Adrenal gland (tissue), 12 donors: Measurements from ENCODE around the gene PLRG1. TPM values are rescaled to one million over a fixed set of nuclear protein-coding genes. Genes with fewer than 3 reads are reported as not detected.

Experiments used
- DNase-seq, 7 donors: peaks; one replicate each; pipeline ENCODE4 v3.0.0-alpha.2; 2019 to 2020
- H3K27ac ChIP-seq, 5 donors: fragments of 200-600 bp; sonication (generic) in 4 of 5; 1 replicate in 3 of 5; 2 replicates in 2 of 5; pipeline versions ENCODE4 v1.5.1 to v1.8.0; 2016 to 2020; ENCODE audit warnings: mild to moderate bottlenecking in 1 of 5
- H3K27me3 ChIP-seq: fragments of 200-600 bp; 2 replicates; pipeline ENCODE4 v1.8.0; 2021
- H3K36me3 ChIP-seq, 2 donors: fragments of 200-600 bp; replicated peaks in 1 of 2; 1 replicate in 1 of 2; 2 replicates in 1 of 2; pipeline versions ENCODE4 v1.5.1 to v1.8.0; 2018 to 2022
- H3K4me1 ChIP-seq, 2 donors: fragments of 200-600 bp; replicated peaks in 1 of 2; 1 replicate in 1 of 2; 2 replicates in 1 of 2; pipeline versions ENCODE4 v1.5.1 to v1.8.0; 2018 to 2021
- H3K4me3 ChIP-seq, 4 donors: fragments of 200-600 bp; sonication (generic) in 3 of 4; one replicate each; pipeline ENCODE4 v1.5.1; 2016 to 2018
- H3K9me3 ChIP-seq, 3 donors: fragments of 200-600 bp; sonication (generic) in 1 of 3; replicated peaks in 1 of 3; 1 replicate in 2 of 3; 2 replicates in 1 of 3; pipeline versions ENCODE4 v1.5.1 to v1.8.0; 2016 to 2021
- POLR2A ChIP-seq, 2 donors: fragments of 450-650 bp; IDR thresholded peaks; one replicate each; pipeline ENCODE4 v1.6.1; 2017; ENCODE audit warnings: antibody characterized with exemption in 2 of 2, mild to moderate bottlenecking in 2 of 2, moderate library complexity in 1 of 2
- WGBS, 4 donors: extraction: QIAGEN DNeasy Blood & Tissue Kit in 2 of 4; methylation state at CpG; one replicate each; pipeline versions ENCODE4 v1.1.5 to v1.1.7; 2013 to 2017; 5-methylcytosine and 5-hydroxymethylcytosine counted together
- intact Hi-C, 2 donors: fragments of 100-400 bp; cut with DNase I; formaldehyde crosslinking; loops; one replicate each; pipeline versions ENCODE4 v1.14.1 to v1.15.0; 2022 to 2023
- polyA plus RNA-seq, 3 donors: library from polyadenylated mRNA; stranded (reverse); fragments of 200-250 nt in 2 of 3; fragments of 350-450 nt in 1 of 3; fragmentation: Illumina TruSeq in 1 of 3; extraction: RNeasy Lipid Tissue Mini Kit (QIAGEN cat#74804) in 1 of 3; gene quantifications; one replicate each; pipeline ENCODE4 v1.2.3, GENCODE V29; 2013 to 2014
- total RNA-seq, 9 donors: library from RNA; depleted of rRNA in 4 of 9; stranded (reverse); fragments of >200 nt in 4 of 9; fragments of 120-200 nt in 1 of 9; fragmentation: NEBNext Ultra II Directional in 1 of 9; extraction: Animal tissue kit (Norgen Biotek cat#: 25700) in 1 of 9; gene quantifications; one replicate each; pipeline versions ENCODE4 v1.1.0 to v1.2.4, GENCODE V29; 2013 to 2023
- TF ChIP-seq, protein P1 (sequence below), 6 experiments: fragments of 450-650 bp in 4 of 6; fragments of 200-600 bp in 2 of 6; sonication (generic) in 1 of 6; IDR thresholded peaks; 1 replicate in 5 of 6; 2 replicates in 1 of 6; pipeline versions ENCODE4 v1.5.1 to v1.8.0; 2016 to 2021; ENCODE audit warnings: antibody characterized with exemption in 6 of 6, mild to moderate bottlenecking in 2 of 6, moderate library complexity in 1 of 6
- donor health status: healthy with polysubstance abuse.
- donor health status: Bipolar disorder and iron deficiency.
- donor health status: DM: yes; HTN: yes; CAD: no.
- donor health status: DM: no; HTN: no; CAD: no.
- donor health status: DM: no; HTN: no; CAD: no.
- donor health status: DM: yes; HTN: yes; CAD: no.

The PLRG1 gene
- total and polyA plus RNA-seq, 12 donors: 37.2 to 71.4 (median 54.3) TPM

- Histone ChIP-seq H3K27ac (no peak overlapping the region), H3K4me1 (no peaks in the 10 kb centered on the region), H3K27me3 (no peaks in the 10 kb centered on the region), H3K9me3 (no peaks in the 10 kb centered on the region), H3K36me3 (no peaks in the 10 kb centered on the region), H3K4me3 (no peak overlapping the region)
- no peak for DNase-seq
- intact Hi-C loops: loop anchor here in 1 of 2 donors (10.0 kb wide), 1 partner anchor 123 kb away; no protein-coding TSS in a partner anchor
- WGBS, 4 donors: 72 to 84% (median 76%) methylated on average over 4 of the region's 4 CpGs
- TF ChIP-seq, protein P1, sequence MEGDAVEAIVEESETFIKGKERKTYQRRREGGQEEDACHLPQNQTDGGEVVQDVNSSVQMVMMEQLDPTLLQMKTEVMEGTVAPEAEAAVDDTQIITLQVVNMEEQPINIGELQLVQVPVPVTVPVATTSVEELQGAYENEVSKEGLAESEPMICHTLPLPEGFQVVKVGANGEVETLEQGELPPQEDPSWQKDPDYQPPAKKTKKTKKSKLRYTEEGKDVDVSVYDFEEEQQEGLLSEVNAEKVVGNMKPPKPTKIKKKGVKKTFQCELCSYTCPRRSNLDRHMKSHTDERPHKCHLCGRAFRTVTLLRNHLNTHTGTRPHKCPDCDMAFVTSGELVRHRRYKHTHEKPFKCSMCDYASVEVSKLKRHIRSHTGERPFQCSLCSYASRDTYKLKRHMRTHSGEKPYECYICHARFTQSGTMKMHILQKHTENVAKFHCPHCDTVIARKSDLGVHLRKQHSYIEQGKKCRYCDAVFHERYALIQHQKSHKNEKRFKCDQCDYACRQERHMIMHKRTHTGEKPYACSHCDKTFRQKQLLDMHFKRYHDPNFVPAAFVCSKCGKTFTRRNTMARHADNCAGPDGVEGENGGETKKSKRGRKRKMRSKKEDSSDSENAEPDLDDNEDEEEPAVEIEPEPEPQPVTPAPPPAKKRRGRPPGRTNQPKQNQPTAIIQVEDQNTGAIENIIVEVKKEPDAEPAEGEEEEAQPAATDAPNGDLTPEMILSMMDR (IDR thresholded peaks at IDR 0.05): no peak
- no peak for TF ChIP-seq POLR2A (IDR thresholded peaks at IDR 0.05)
These were observed 32.6 kb downstream of the PLRG1 start for GRCh38 chr4:154517591-154517990.

DNA sequence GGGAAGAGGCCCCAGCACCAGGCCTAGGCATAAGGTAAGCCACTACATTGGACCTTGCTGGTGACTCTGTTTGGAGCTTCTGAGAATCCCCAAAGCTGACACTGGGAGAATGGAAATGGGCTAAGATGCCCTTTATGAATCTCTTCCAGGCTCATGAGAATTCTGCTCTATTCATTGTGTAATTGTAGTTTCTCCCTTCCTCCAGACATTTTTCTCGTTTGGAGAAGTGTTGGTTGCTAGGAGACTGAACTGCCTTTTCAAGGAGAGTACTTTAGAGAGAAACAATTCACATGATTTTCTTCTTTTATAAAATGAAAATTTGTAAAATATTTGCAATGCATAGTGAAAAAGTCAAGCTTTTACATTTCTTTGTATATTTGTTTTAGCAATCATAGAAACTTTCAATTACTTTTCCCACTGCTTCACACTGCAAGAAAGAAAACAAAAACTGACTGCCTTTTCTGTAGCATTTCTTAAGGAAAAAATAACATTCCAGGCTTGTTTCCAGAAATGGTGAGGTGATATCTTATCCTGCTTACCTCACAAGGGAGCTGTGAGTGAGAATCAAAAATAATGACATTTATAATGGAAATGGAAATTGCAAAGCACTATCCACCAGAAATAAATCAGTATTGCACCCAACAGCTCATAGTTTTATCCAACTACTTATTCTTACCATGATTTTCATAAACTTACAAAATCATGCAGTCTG is 33.7 kb downstream of the PLRG1 start:
- WGBS, 4 donors: 5 to 25% (median 17%) methylated on average over 1 of the region's 1 CpG
- H3K4me3 ChIP-seq: no peak overlapping the region
- H3K4me1 ChIP-seq: no peaks in the 10 kb centered on the region
- TF ChIP-seq, protein P1 (IDR thresholded peaks at IDR 0.05): no peak
- TF ChIP-seq POLR2A (IDR thresholded peaks at IDR 0.05): no peak
- intact Hi-C loops: loop anchor here in 1 of 2 donors (10.0 kb wide), 1 partner anchor 122 kb away; no protein-coding TSS in a partner anchor
- H3K36me3 ChIP-seq: no peaks in the 10 kb centered on the region
- no peaks in the 10 kb centered on the region for H3K9me3 ChIP-seq
- H3K27ac ChIP-seq: no peak overlapping the region
- DNase-seq: no peak
- H3K27me3 ChIP-seq: no peaks in the 10 kb centered on the region

DNA sequence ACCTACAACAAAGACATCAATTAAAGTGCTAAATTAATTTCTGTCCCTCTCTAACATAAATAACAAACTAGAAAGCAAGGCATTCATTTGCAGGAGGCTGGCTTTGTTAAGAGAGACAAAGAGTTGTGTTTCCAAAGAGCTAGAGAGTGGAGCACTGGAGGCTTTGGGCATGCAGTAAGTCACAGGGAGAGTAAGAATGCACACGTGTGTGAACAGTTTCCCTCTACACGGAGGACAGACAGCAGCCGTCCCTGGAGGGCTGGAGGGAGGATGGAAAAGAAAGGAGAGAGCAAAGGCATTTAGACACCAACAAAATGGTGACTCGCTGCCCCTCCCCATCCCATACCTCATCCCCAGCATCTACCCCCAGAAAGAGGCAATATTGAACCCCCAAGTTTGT is 38.2 kb downstream of the PLRG1 start:
- no peaks in the 10 kb centered on the region for H3K36me3 ChIP-seq
- H3K27ac ChIP-seq: no peak overlapping the region
- H3K4me3 ChIP-seq: no peak overlapping the region
- H3K4me1 ChIP-seq: no peaks in the 10 kb centered on the region
- no peaks in the 10 kb centered on the region for H3K9me3 ChIP-seq
- intact Hi-C loops: loop anchor here in 1 of 2 donors (10.0 kb wide), 1 partner anchor 117 kb away; no protein-coding TSS in a partner anchor
- H3K27me3 ChIP-seq: no peaks in the 10 kb centered on the region
- no peak for DNase-seq
- WGBS, 4 donors: 44 to 68% (median 53%) methylated on average over 4 of the region's 4 CpGs
- no peak for TF ChIP-seq POLR2A (IDR thresholded peaks at IDR 0.05)
- TF ChIP-seq, protein P1 (IDR thresholded peaks at IDR 0.05): no peak

DNA sequence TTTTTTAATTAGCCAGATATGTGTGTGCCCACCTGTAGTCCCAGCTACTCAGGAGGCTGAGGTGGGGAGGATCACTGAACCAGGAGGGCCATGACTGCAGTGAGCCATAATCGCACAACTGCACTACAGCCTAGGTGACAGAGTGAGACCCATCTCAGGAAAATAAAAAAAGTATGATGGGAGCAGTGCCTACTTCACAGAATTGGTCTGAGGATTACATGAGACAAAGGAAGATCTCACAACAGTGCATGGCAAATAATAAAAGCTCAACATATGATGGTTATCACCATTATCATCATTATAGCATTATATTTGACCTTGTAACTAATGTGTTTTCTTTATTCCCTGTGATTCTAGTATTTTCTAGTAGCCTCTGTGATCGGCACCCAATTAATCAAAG is 38.7 kb downstream of the PLRG1 start:
- Histone ChIP-seq H3K27me3 (no peaks in the 10 kb centered on the region), H3K4me1 (no peaks in the 10 kb centered on the region), H3K4me3 (no peak overlapping the region), H3K27ac (no peak overlapping the region), H3K36me3 (no peaks in the 10 kb centered on the region), H3K9me3 (no peaks in the 10 kb centered on the region)
- no peak for DNase-seq
- 43 to 88% (median 68%) methylated on average over 2 of the region's 2 CpGs for WGBS, 4 donors
- no peak for TF ChIP-seq POLR2A (IDR thresholded peaks at IDR 0.05)
- TF ChIP-seq, protein P1 (IDR thresholded peaks at IDR 0.05): no peak
- intact Hi-C loops: loop anchor here in 1 of 2 donors (10.0 kb wide), 1 partner anchor 117 kb away; no protein-coding TSS in a partner anchor
